ENCODE results near the gene MRPL3.

- TF ChIP-seq EZH2phosphoT487 (IDR thresholded peaks at IDR 0.05; ENCODE audit: insufficient read depth, low read depth) (no peak), EZH2 (IDR thresholded peaks at IDR 0.05; ENCODE audit: insufficient read depth, poor library complexity, severe bottlenecking) (no peak)
Measured at GRCh38 chr3:131502530-131503319, at the start of gene MRPL3.
